ENCODE results near the gene IGF2.

IGF2 gene

GRCh38 chr11:2160736-2161259 lies 21.6 kb upstream of the IGF2 start, which contains the start of gene INS:
Gene INS (minus strand): TSS chr11:2161209. CDS start chr11:2160971, 238 bp downstream.
- TF ChIP-seq CTCF (conservative IDR thresholded peaks at IDR 0.05; ENCODE audit: low read depth, low read length): no peak
- H3K4me3 ChIP-seq (IDR thresholded peaks at IDR 0.05; ENCODE audit: insufficient read depth, low read depth, low read length): no peak within 1 kb of the TSS

GRCh38 chr11:2159536-2160413 lies 20.6 kb upstream of the IGF2 start:
- H3K4me2 ChIP-seq: no peak overlapping the region
- peaks cover 81% of the 10 kb centered on the region for H3K27me3 ChIP-seq (ENCODE audit: insufficient read depth, low read depth)
- no peak overlapping the region for H2AFZ ChIP-seq (ENCODE audit: low read depth)
- H3K4me1 ChIP-seq (ENCODE audit: low read depth, poor library complexity, severe bottlenecking): no peaks in the 10 kb centered on the region
- no peaks in the 10 kb centered on the region for H4K20me1 ChIP-seq (ENCODE audit: insufficient read depth)
- H3K9ac ChIP-seq: no peak overlapping the region
- TF ChIP-seq CTCF (conservative IDR thresholded peaks at IDR 0.05; ENCODE audit: low read depth, low read length): no peak
- no peaks in the 10 kb centered on the region for H3K36me3 ChIP-seq (ENCODE audit: insufficient read depth)
- no peak overlapping the region for H3K27ac ChIP-seq
- no peaks in the 10 kb centered on the region for H3K79me2 ChIP-seq (ENCODE audit: insufficient read depth, low read depth)
- H3K4me3 ChIP-seq (IDR thresholded peaks at IDR 0.05; ENCODE audit: insufficient read depth, low read depth, low read length): no peak overlapping the region

More at GRCh38 chr11:2160736-2161259, 21.6 kb upstream of the IGF2 start, which contains the start of gene INS:
- Histone ChIP-seq H4K20me1 (ENCODE audit: insufficient read depth) (no peaks in the 10 kb centered on the region), H3K27ac (no peak within 1 kb of the TSS), H3K79me2 (ENCODE audit: insufficient read depth, low read depth) (no peaks in the 10 kb centered on the region), H3K9ac (no peak within 1 kb of the TSS), H2AFZ (ENCODE audit: low read depth) (no peak within 1 kb of the TSS), H3K27me3 (ENCODE audit: insufficient read depth, low read depth) (peaks cover 81% of the 10 kb centered on the region), H3K4me2 (no peak within 1 kb of the TSS), H3K4me1 (ENCODE audit: low read depth, poor library complexity, severe bottlenecking) (no peaks in the 10 kb centered on the region), H3K36me3 (ENCODE audit: insufficient read depth) (no peaks in the 10 kb centered on the region)

- Histone ChIP-seq H3K27ac (no peak overlapping the region), H3K27me3 (ENCODE audit: insufficient read depth, low read depth) (peaks cover 82% of the 10 kb centered on the region), H3K4me2 (no peak overlapping the region), H3K4me3 (IDR thresholded peaks at IDR 0.05; ENCODE audit: insufficient read depth, low read depth, low read length) (no peak overlapping the region), H3K79me2 (ENCODE audit: insufficient read depth, low read depth) (no peaks in the 10 kb centered on the region), H3K9ac (no peak overlapping the region), H2AFZ (ENCODE audit: low read depth) (no peak overlapping the region), H3K4me1 (ENCODE audit: low read depth, poor library complexity, severe bottlenecking) (no peaks in the 10 kb centered on the region), H3K36me3 (ENCODE audit: insufficient read depth) (no peaks in the 10 kb centered on the region), H4K20me1 (ENCODE audit: insufficient read depth) (no peaks in the 10 kb centered on the region)
- no peak for TF ChIP-seq CTCF (conservative IDR thresholded peaks at IDR 0.05; ENCODE audit: low read depth, low read length)
These were observed 19.8 kb upstream of the IGF2 start for GRCh38 chr11:2158966-2159365.

DNA sequence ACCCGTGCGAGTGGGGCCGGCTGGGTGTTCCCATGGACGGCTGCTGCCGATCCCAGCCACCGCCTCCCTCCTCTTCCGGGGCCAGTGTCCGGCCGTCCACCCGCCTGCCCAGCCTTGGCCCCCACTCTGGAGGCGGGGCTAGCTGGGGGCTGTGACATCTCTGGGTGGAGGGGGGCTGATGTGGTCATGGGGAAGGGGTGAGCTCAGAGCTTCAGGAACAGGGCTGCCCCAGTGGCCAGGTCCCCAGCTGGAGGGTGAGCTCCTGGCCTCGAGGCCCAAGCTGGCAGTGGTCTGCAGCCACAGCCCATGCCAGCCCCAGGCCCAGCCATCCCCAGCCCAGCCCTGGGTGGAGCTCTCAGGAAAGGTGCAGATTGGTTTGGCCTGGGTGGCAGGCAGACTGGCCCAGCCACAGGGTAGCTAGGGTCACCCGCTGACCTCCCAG lies 19.1 kb upstream of the IGF2 start:
- Histone ChIP-seq H3K4me1 (ENCODE audit: low read depth, poor library complexity, severe bottlenecking) (no peaks in the 10 kb centered on the region), H3K27me3 (ENCODE audit: insufficient read depth, low read depth) (peaks cover 82% of the 10 kb centered on the region), H3K4me3 (IDR thresholded peaks at IDR 0.05; ENCODE audit: insufficient read depth, low read depth, low read length) (no peak overlapping the region), H3K36me3 (ENCODE audit: insufficient read depth) (no peaks in the 10 kb centered on the region), H4K20me1 (ENCODE audit: insufficient read depth) (no peaks in the 10 kb centered on the region), H3K9ac (no peak overlapping the region), H3K27ac (no peak overlapping the region), H2AFZ (ENCODE audit: low read depth) (no peak overlapping the region), H3K4me2 (no peak overlapping the region), H3K79me2 (ENCODE audit: insufficient read depth, low read depth) (no peaks in the 10 kb centered on the region)
- TF ChIP-seq CTCF (conservative IDR thresholded peaks at IDR 0.05; ENCODE audit: low read depth, low read length): no peak
